Uterus (tissue), 4 donors: ENCODE results near the gene PFDN5. TPM values are rescaled to one million over a fixed set of nuclear protein-coding genes. Genes with fewer than 3 reads are reported as not detected.

Experiments
- DNase-seq, 2 donors: peaks; one replicate each; pipeline ENCODE4 v3.0.0-alpha.2; 2019 to 2020
- H3K27ac ChIP-seq, 2 donors: fragments of 200-600 bp; sonication (generic); 1 replicate in 1 of 2; 2 replicates in 1 of 2; pipeline ENCODE4 v1.5.1; 2016 to 2018
- H3K27me3 ChIP-seq, 2 donors: fragments of 200-600 bp; sonication (generic); one replicate each; pipeline ENCODE4 v1.5.1; 2018 to 2019; ENCODE audit warnings: control low read depth in 1 of 2
- H3K36me3 ChIP-seq, 2 donors: fragments of 200-600 bp; sonication (generic); one replicate each; pipeline ENCODE4 v1.5.1; 2019; ENCODE audit warnings: control low read depth in 1 of 2
- H3K4me1 ChIP-seq, 2 donors: fragments of 200-600 bp; sonication (generic); one replicate each; pipeline ENCODE4 v1.5.1; 2018 to 2019; ENCODE audit warnings: control low read depth in 1 of 2
- H3K4me3 ChIP-seq, 2 donors: fragments of 200-600 bp; sonication (generic); 1 replicate in 1 of 2; 2 replicates in 1 of 2; pipeline ENCODE4 v1.5.1; 2018 to 2019; ENCODE audit warnings: mild to moderate bottlenecking in 1 of 2
- H3K9me3 ChIP-seq, 2 donors: fragments of 200-600 bp; sonication (generic); one replicate each; pipeline ENCODE4 v1.5.1; 2019; ENCODE audit warnings: control low read depth in 1 of 2
- CTCF ChIP-seq, 4 experiments: fragments of 200-600 bp in 2 of 4; fragments of 450-650 bp in 2 of 4; sonication (generic) in 2 of 4; IDR thresholded peaks; one replicate each; pipeline ENCODE4 v1.5.1; 2016 to 2019; ENCODE audit warnings: antibody characterized with exemption in 4 of 4, mild to moderate bottlenecking in 2 of 4, moderate library complexity in 1 of 4
- POLR2A ChIP-seq, 2 donors: fragments of 450-650 bp; IDR thresholded peaks; one replicate each; pipeline ENCODE4 v1.6.1; 2016; ENCODE audit warnings: antibody characterized with exemption in 2 of 2, mild to moderate bottlenecking in 1 of 2, moderate library complexity in 1 of 2
- intact Hi-C: fragments of 100-400 bp; cut with DNase I; formaldehyde crosslinking; loops from one replicate; pipeline ENCODE4 v1.15.1; 2023; ENCODE audit warnings: low total_unique reads
- total RNA-seq, 4 donors: library from RNA; depleted of rRNA in 3 of 4; stranded (reverse); fragments of >200 nt in 3 of 4; gene quantifications; one replicate each; pipeline versions ENCODE4 v1.1.0 to v1.2.4, GENCODE V29; 2014 to 2023
- donor health status: DM: yes; HTN: yes; CAD: no.

The PFDN5 gene
- total RNA-seq, 4 donors from 2014 or later, result 347 to 1,573 (median 972) TPM

- DNase-seq, result peak; percentile 83
- Histone ChIP-seq H3K27ac (peak within 1 kb of the TSS; percentile 49 to 69), H3K36me3 (no peaks in the 10 kb centered on the region), H3K4me1 (peaks cover 11 to 18% of the 10 kb centered on the region in 2 donors), H3K4me3 (peak within 1 kb of the TSS; percentile 60 to 89), H3K27me3 (no peaks in the 10 kb centered on the region), H3K9me3 (no peaks in the 10 kb centered on the region)
- intact Hi-C loops, result no loop called here
- TF ChIP-seq POLR2A (IDR thresholded peaks at IDR 0.05), result peak in 1 of 2 donors; percentile 57
- peak in 3 of 4 experiments; percentile 4 to 43 (median 32) for TF ChIP-seq CTCF (IDR thresholded peaks at IDR 0.05)
Observed at GRCh38 chr12:53299454-53300180, 4.3 kb downstream of the PFDN5 start, which contains the start of gene MYG1. TSS of gene MYG1 (plus strand) at chr12:53299695. CDS start at chr12:53299738, 43 bp downstream.

- H3K36me3 ChIP-seq, result no peaks in the 10 kb centered on the region
- TF ChIP-seq CTCF (IDR thresholded peaks at IDR 0.05), result no peak
- no peak for DNase-seq
- H3K9me3 ChIP-seq, result no peaks in the 10 kb centered on the region
- H3K4me3 ChIP-seq, result peak overlapping the region; percentile 60 to 89
- peak overlapping the region; percentile 49 to 69 for H3K27ac ChIP-seq
- no peaks in the 10 kb centered on the region for H3K27me3 ChIP-seq
- peaks cover 11 to 18% of the 10 kb centered on the region in 2 donors for H3K4me1 ChIP-seq
- intact Hi-C loops, result no loop called here
Observed at GRCh38 chr12:53300187-53300586, 4.8 kb downstream of the PFDN5 start.

GRCh38 chr12:53302903-53303302 lies 7.6 kb downstream of the PFDN5 start:
- Histone ChIP-seq H3K36me3 (no peaks in the 10 kb centered on the region), H3K4me1 (peaks cover 5 to 9% of the 10 kb centered on the region in 2 donors), H3K27ac (no peak overlapping the region), H3K27me3 (no peaks in the 10 kb centered on the region), H3K4me3 (no peak overlapping the region), H3K9me3 (no peaks in the 10 kb centered on the region)
- intact Hi-C loops, result no loop called here
- TF ChIP-seq POLR2A (IDR thresholded peaks at IDR 0.05) (no peak), CTCF (IDR thresholded peaks at IDR 0.05) (no peak)
- no peak for DNase-seq

GRCh38 chr12:53306826-53307225 lies 11.5 kb downstream of the PFDN5 start:
- Histone ChIP-seq H3K9me3 (no peaks in the 10 kb centered on the region), H3K4me1 (no peaks in the 10 kb centered on the region), H3K27ac (no peak overlapping the region), H3K36me3 (no peaks in the 10 kb centered on the region), H3K4me3 (no peak overlapping the region), H3K27me3 (no peaks in the 10 kb centered on the region)
- TF ChIP-seq CTCF (IDR thresholded peaks at IDR 0.05) (no peak), POLR2A (IDR thresholded peaks at IDR 0.05) (no peak)
- no peak for DNase-seq
- intact Hi-C loops, result no loop called here

- no peak for DNase-seq
- no peaks in the 10 kb centered on the region for H3K27me3 ChIP-seq
- no peaks in the 10 kb centered on the region for H3K4me1 ChIP-seq
- no peak overlapping the region for H3K4me3 ChIP-seq
- H3K27ac ChIP-seq, result no peak overlapping the region
- no peak for TF ChIP-seq POLR2A (IDR thresholded peaks at IDR 0.05)
- TF ChIP-seq CTCF (IDR thresholded peaks at IDR 0.05), result no peak
- H3K36me3 ChIP-seq, result no peaks in the 10 kb centered on the region
- intact Hi-C loops, result no loop called here
- H3K9me3 ChIP-seq, result no peaks in the 10 kb centered on the region
Observed at GRCh38 chr12:53308276-53308675, 12.9 kb downstream of the PFDN5 start.
